GM19351 (cell line): ENCODE results near the gene TMC4.
A peak's percentile ranks its signal among the peaks of the same experiment; 100 is the strongest.

Source experiments
- ATAC-seq: cut with Tn5 transposase; IDR thresholded peaks from one replicate; pipeline ENCODE4 v1.9.1; 2021; ENCODE audit warnings: mild to moderate bottlenecking, moderate library complexity; ENCODE audit not compliant: unreplicated experiment

The TMC4 gene

GRCh38 chr19:54136086-54136863, 36.7 kb downstream of the TMC4 start:
- no peak for ATAC-seq

GRCh38 chr19:54133957-54134590, 38.9 kb downstream of the TMC4 start:
- no peak for ATAC-seq

GRCh38 chr19:54133312-54133956, 39.5 kb downstream of the TMC4 start:
- no peak for ATAC-seq

GRCh38 chr19:54129617-54129996, 43.4 kb downstream of the TMC4 start:
- no peak for ATAC-seq

GRCh38 chr19:54128796-54129616, 44.0 kb downstream of the TMC4 start:
- no peak for ATAC-seq

- no peak for ATAC-seq
These were observed 44.6 kb downstream of the TMC4 start for GRCh38 chr19:54128441-54128725.

GRCh38 chr19:54127688-54128440, 45.1 kb downstream of the TMC4 start:
- ATAC-seq, result no peak

- no peak for ATAC-seq
These were observed 47.2 kb downstream of the TMC4 start for GRCh38 chr19:54125713-54126112.

GRCh38 chr19:54124393-54124792, 48.6 kb downstream of the TMC4 start:
- ATAC-seq, result no peak

GRCh38 chr19:54123682-54124081, 49.3 kb downstream of the TMC4 start:
- no peak for ATAC-seq

- ATAC-seq, result no peak
These were observed 51.7 kb downstream of the TMC4 start for GRCh38 chr19:54121259-54121658.

GRCh38 chr19:54115109-54116063, 57.6 kb downstream of the TMC4 start, which contains the start of the genes PRPF31 and TFPT:
TSS of gene PRPF31 (plus strand) at chr19:54115754. CDS start at chr19:54118279, 2,525 bp downstream.
TSS of gene TFPT (minus strand) at chr19:54115657. CDS start at chr19:54115269, 388 bp downstream.
- ATAC-seq, result peak; percentile 86

GRCh38 chr19:54114340-54115108, 58.4 kb downstream of the TMC4 start:
- no peak for ATAC-seq
